ENCODE data around the gene OAS2. TPM values are rescaled to one million over a fixed set of nuclear protein-coding genes. Genes with fewer than 3 reads are reported as not detected.

Gene OAS2
- total and polyA plus RNA-seq, 2 donors (not counting 1 experiment from before 2014, with no cell fraction given): 2.2 to 3.1 TPM

DNA sequence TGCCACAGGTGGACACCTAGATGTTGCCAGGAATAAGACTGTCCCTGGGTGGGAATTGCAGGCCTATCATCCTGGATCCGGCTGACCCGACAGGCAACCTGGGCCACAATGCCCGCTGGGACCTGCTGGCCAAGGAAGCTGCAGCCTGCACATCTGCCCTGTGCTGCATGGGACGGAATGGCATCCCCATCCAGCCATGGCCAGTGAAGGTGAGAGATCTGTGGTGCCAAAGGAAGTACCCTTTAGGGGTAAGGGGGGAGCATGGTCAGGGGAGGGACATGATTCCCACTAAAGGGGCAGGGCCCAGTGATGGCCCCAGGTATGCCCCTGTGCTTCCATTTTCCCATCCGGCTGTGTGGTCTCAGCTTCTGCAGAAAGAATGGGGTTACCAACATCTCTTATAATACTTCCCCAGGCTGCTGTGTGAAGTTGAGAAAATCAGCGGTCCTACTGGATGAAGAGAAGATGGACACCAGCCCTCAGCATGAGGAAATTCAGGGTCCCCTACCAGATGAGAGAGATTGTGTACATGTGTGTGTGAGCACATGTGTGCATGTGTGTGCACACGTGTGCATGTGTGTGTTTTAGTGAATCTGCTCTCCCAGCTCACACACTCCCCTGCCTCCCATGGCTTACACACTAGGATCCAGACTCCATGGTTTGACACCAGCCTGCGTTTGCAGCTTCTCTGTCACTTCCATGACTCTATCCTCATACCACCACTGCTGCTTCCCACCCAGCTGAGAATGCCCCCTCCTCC, 8.6 kb upstream of the OAS2 start:
- no peak overlapping the region for H3K9ac ChIP-seq (ENCODE audit: insufficient read depth, low read length)
- no peaks in the 10 kb centered on the region for H3K4me1 ChIP-seq (ENCODE audit: control insufficient read depth, extremely low read depth, insufficient read depth, low read length)
- no peak overlapping the region for H3K4me3 ChIP-seq (replicated peaks in 1 of 4; ENCODE audit: control extremely low read depth in 1 of 4, insufficient read depth in 1 of 4, low read depth in 3 of 4, low read length in 4 of 4)
- no peak for DNase-seq (ENCODE audit: low read depth in 2 of 2)
- no peaks in the 10 kb centered on the region for H3K36me3 ChIP-seq (ENCODE audit: control insufficient read depth, insufficient read depth, low read length)
- no peak overlapping the region for H3K4me2 ChIP-seq (ENCODE audit: extremely low read depth, insufficient read depth, low read length)
- H3K27me3 ChIP-seq (ENCODE audit: control insufficient read depth, insufficient read depth, low read length): no peaks in the 10 kb centered on the region
- H4K20me1 ChIP-seq (ENCODE audit: control insufficient read depth, extremely low read depth, insufficient read depth, low read length): no peaks in the 10 kb centered on the region
- H3K9me3 ChIP-seq (ENCODE audit: control insufficient read depth, insufficient read depth, low read depth, low read length): no peaks in the 10 kb centered on the region
- no peaks in the 10 kb centered on the region for H3K79me2 ChIP-seq (ENCODE audit: control insufficient read depth, insufficient read depth, low read length)
- TF ChIP-seq, protein P1, sequence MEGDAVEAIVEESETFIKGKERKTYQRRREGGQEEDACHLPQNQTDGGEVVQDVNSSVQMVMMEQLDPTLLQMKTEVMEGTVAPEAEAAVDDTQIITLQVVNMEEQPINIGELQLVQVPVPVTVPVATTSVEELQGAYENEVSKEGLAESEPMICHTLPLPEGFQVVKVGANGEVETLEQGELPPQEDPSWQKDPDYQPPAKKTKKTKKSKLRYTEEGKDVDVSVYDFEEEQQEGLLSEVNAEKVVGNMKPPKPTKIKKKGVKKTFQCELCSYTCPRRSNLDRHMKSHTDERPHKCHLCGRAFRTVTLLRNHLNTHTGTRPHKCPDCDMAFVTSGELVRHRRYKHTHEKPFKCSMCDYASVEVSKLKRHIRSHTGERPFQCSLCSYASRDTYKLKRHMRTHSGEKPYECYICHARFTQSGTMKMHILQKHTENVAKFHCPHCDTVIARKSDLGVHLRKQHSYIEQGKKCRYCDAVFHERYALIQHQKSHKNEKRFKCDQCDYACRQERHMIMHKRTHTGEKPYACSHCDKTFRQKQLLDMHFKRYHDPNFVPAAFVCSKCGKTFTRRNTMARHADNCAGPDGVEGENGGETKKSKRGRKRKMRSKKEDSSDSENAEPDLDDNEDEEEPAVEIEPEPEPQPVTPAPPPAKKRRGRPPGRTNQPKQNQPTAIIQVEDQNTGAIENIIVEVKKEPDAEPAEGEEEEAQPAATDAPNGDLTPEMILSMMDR (conservative IDR thresholded peaks at IDR 0.05 in 1 of 2, IDR thresholded peaks at IDR 0.05 in 1 of 2; ENCODE audit: low read depth in 1 of 2, low read length in 2 of 2): no peak
- TF ChIP-seq EZH2 (IDR thresholded peaks at IDR 0.05; ENCODE audit: low read length, missing control alignments): no peak
- no peak overlapping the region for H2AFZ ChIP-seq (ENCODE audit: low read length)
- H3K27ac ChIP-seq (ENCODE audit: insufficient read depth, low read length): no peak overlapping the region

DNA sequence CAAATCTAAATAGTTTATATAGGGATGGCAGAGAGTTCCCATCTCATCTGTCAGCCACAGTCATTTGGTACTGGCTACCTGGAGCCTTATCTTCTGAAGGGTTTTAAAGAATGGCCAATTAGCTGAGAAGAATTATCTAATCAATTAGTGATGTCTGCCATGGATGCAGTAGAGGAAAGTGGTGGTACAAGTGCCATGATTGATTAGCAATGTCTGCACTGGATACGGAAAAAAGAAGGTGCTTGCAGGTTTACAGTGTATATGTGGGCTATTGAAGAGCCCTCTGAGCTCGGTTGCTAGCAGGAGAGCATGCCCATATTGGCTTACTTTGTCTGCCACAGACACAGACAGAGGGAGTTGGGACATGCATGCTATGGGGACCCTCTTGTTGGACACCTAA, 7.9 kb upstream of the OAS2 start:
- Histone ChIP-seq H4K20me1 (ENCODE audit: control insufficient read depth, extremely low read depth, insufficient read depth, low read length) (no peaks in the 10 kb centered on the region), H3K9ac (ENCODE audit: insufficient read depth, low read length) (no peak overlapping the region), H3K36me3 (ENCODE audit: control insufficient read depth, insufficient read depth, low read length) (no peaks in the 10 kb centered on the region), H2AFZ (ENCODE audit: low read length) (no peak overlapping the region), H3K9me3 (ENCODE audit: control insufficient read depth, insufficient read depth, low read depth, low read length) (no peaks in the 10 kb centered on the region), H3K27ac (ENCODE audit: insufficient read depth, low read length) (no peak overlapping the region), H3K4me1 (ENCODE audit: control insufficient read depth, extremely low read depth, insufficient read depth, low read length) (no peaks in the 10 kb centered on the region), H3K79me2 (ENCODE audit: control insufficient read depth, insufficient read depth, low read length) (no peaks in the 10 kb centered on the region), H3K4me3 (replicated peaks in 1 of 4; ENCODE audit: control extremely low read depth in 1 of 4, insufficient read depth in 1 of 4, low read depth in 3 of 4, low read length in 4 of 4) (no peak overlapping the region), H3K27me3 (ENCODE audit: control insufficient read depth, insufficient read depth, low read length) (no peaks in the 10 kb centered on the region), H3K4me2 (ENCODE audit: extremely low read depth, insufficient read depth, low read length) (no peak overlapping the region)
- DNase-seq (ENCODE audit: low read depth in 2 of 2): no peak
- TF ChIP-seq, protein P1 (conservative IDR thresholded peaks at IDR 0.05 in 1 of 2, IDR thresholded peaks at IDR 0.05 in 1 of 2; ENCODE audit: low read depth in 1 of 2, low read length in 2 of 2): no peak
- TF ChIP-seq EZH2 (IDR thresholded peaks at IDR 0.05; ENCODE audit: low read length, missing control alignments): no peak

DNA sequence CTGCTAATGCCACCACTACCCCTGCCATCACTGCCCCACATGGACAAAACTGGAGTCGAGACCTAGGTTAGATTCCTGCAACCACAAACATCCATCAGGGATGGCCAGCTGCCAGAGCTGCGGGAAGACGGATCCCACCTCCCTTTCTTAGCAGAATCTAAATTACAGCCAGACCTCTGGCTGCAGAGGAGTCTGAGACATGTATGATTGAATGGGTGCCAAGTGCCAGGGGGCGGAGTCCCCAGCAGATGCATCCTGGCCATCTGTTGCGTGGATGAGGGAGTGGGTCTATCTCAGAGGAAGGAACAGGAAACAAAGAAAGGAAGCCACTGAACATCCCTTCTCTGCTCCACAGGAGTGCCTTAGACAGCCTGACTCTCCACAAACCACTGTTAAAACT, 7.1 kb upstream of the OAS2 start:
- Histone ChIP-seq H3K9ac (ENCODE audit: insufficient read depth, low read length) (no peak overlapping the region), H4K20me1 (ENCODE audit: control insufficient read depth, extremely low read depth, insufficient read depth, low read length) (no peaks in the 10 kb centered on the region), H3K27ac (ENCODE audit: insufficient read depth, low read length) (no peak overlapping the region), H3K4me2 (ENCODE audit: extremely low read depth, insufficient read depth, low read length) (no peak overlapping the region), H3K4me3 (replicated peaks in 1 of 4; ENCODE audit: control extremely low read depth in 1 of 4, insufficient read depth in 1 of 4, low read depth in 3 of 4, low read length in 4 of 4) (no peak overlapping the region), H3K27me3 (ENCODE audit: control insufficient read depth, insufficient read depth, low read length) (no peaks in the 10 kb centered on the region), H2AFZ (ENCODE audit: low read length) (no peak overlapping the region), H3K79me2 (ENCODE audit: control insufficient read depth, insufficient read depth, low read length) (no peaks in the 10 kb centered on the region), H3K9me3 (ENCODE audit: control insufficient read depth, insufficient read depth, low read depth, low read length) (no peaks in the 10 kb centered on the region), H3K36me3 (ENCODE audit: control insufficient read depth, insufficient read depth, low read length) (no peaks in the 10 kb centered on the region), H3K4me1 (ENCODE audit: control insufficient read depth, extremely low read depth, insufficient read depth, low read length) (no peaks in the 10 kb centered on the region)
- TF ChIP-seq, protein P1 (conservative IDR thresholded peaks at IDR 0.05 in 1 of 2, IDR thresholded peaks at IDR 0.05 in 1 of 2; ENCODE audit: low read depth in 1 of 2, low read length in 2 of 2): no peak
- TF ChIP-seq EZH2 (IDR thresholded peaks at IDR 0.05; ENCODE audit: low read length, missing control alignments): no peak
- DNase-seq (ENCODE audit: low read depth in 2 of 2): peak in 1 of 2 donors; percentile 6

Measured in fibroblast of lung (primary cell).